Effector memory CD4-positive, alpha-beta T cell (primary cell): ENCODE measurements around the gene STT3B.

ENCODE experiments used
- DNase-seq, 3 donors: peaks; one replicate each; pipeline ENCODE4 v3.0.0-alpha.2; 2020
- H3K27ac ChIP-seq: 2 replicates; pipeline ENCODE4 v1.7.0; 2013; ENCODE audit warnings: mild to moderate bottlenecking, low read length, moderate library complexity; ENCODE audit not compliant: insufficient read depth, poor library complexity, severe bottlenecking
- H3K27me3 ChIP-seq: replicated peaks from 2 replicates; pipeline ENCODE4 v1.7.0; 2013; ENCODE audit warnings: mild to moderate bottlenecking, low read length; ENCODE audit not compliant: insufficient read depth, control insufficient read depth, poor library complexity, severe bottlenecking
- H3K36me3 ChIP-seq: 2 replicates; pipeline ENCODE4 v1.7.0; 2013; ENCODE audit warnings: mild to moderate bottlenecking, low read length, moderate library complexity; ENCODE audit not compliant: control insufficient read depth, insufficient read depth
- H3K4me1 ChIP-seq: 2 replicates; pipeline ENCODE4 v1.7.0; 2013; ENCODE audit warnings: low read length, mild to moderate bottlenecking; ENCODE audit not compliant: control insufficient read depth, insufficient read depth, poor library complexity, severe bottlenecking
- H3K4me3 ChIP-seq: 2 replicates; pipeline ENCODE4 v1.7.0; 2013; ENCODE audit warnings: low read length, low read depth, mild to moderate bottlenecking; ENCODE audit not compliant: insufficient read depth, poor library complexity, severe bottlenecking
- H3K9me3 ChIP-seq: 2 replicates; pipeline ENCODE4 v1.7.0; 2013; ENCODE audit warnings: mild to moderate bottlenecking, low read length, moderate library complexity; ENCODE audit not compliant: control insufficient read depth

STT3B gene

GRCh38 chr3:31653464-31653863 is 120.7 kb downstream of the STT3B start:
- peaks cover 68% of the 10 kb centered on the region for H3K9me3 ChIP-seq
- DNase-seq: no peak
- H3K4me3 ChIP-seq: no peak overlapping the region
- no peaks in the 10 kb centered on the region for H3K4me1 ChIP-seq
- no peak overlapping the region for H3K27ac ChIP-seq
- no peaks in the 10 kb centered on the region for H3K36me3 ChIP-seq
- no peaks in the 10 kb centered on the region for H3K27me3 ChIP-seq

GRCh38 chr3:31654998-31655397 is 122.3 kb downstream of the STT3B start:
- Histone ChIP-seq H3K36me3 (no peaks in the 10 kb centered on the region), H3K9me3 (peaks cover 60% of the 10 kb centered on the region), H3K27me3 (no peaks in the 10 kb centered on the region), H3K4me1 (no peaks in the 10 kb centered on the region), H3K4me3 (no peak overlapping the region), H3K27ac (no peak overlapping the region)
- no peak for DNase-seq

GRCh38 chr3:31659246-31659645 is 126.5 kb downstream of the STT3B start:
- Histone ChIP-seq H3K4me3 (no peak overlapping the region), H3K9me3 (peaks cover 26% of the 10 kb centered on the region), H3K27me3 (no peaks in the 10 kb centered on the region), H3K27ac (no peak overlapping the region), H3K36me3 (no peaks in the 10 kb centered on the region), H3K4me1 (no peaks in the 10 kb centered on the region)
- no peak for DNase-seq

- Histone ChIP-seq H3K36me3 (no peaks in the 10 kb centered on the region), H3K4me1 (no peaks in the 10 kb centered on the region), H3K27me3 (no peaks in the 10 kb centered on the region), H3K9me3 (peaks cover 6% of the 10 kb centered on the region), H3K4me3 (no peak overlapping the region), H3K27ac (no peak overlapping the region)
- DNase-seq: no peak
These were observed 128.6 kb downstream of the STT3B start for GRCh38 chr3:31661286-31661685.

- no peak overlapping the region for H3K4me3 ChIP-seq
- no peak overlapping the region for H3K27ac ChIP-seq
- H3K27me3 ChIP-seq: no peaks in the 10 kb centered on the region
- DNase-seq: no peak
- H3K36me3 ChIP-seq: no peaks in the 10 kb centered on the region
- no peaks in the 10 kb centered on the region for H3K4me1 ChIP-seq
- H3K9me3 ChIP-seq: no peaks in the 10 kb centered on the region
These were observed 129.4 kb downstream of the STT3B start for GRCh38 chr3:31661993-31662670.

GRCh38 chr3:31664031-31664430 is 131.3 kb downstream of the STT3B start:
- Histone ChIP-seq H3K9me3 (no peaks in the 10 kb centered on the region), H3K4me3 (no peak overlapping the region), H3K27ac (no peak overlapping the region), H3K36me3 (no peaks in the 10 kb centered on the region), H3K27me3 (no peaks in the 10 kb centered on the region), H3K4me1 (no peaks in the 10 kb centered on the region)
- no peak for DNase-seq

- H3K4me3 ChIP-seq: no peak overlapping the region
- DNase-seq: no peak
- H3K4me1 ChIP-seq: no peaks in the 10 kb centered on the region
- H3K9me3 ChIP-seq: no peaks in the 10 kb centered on the region
- no peaks in the 10 kb centered on the region for H3K36me3 ChIP-seq
- no peak overlapping the region for H3K27ac ChIP-seq
- H3K27me3 ChIP-seq: no peaks in the 10 kb centered on the region
These were observed 134.9 kb downstream of the STT3B start for GRCh38 chr3:31667582-31667981.

- no peak overlapping the region for H3K4me3 ChIP-seq
- DNase-seq: no peak
- no peaks in the 10 kb centered on the region for H3K27me3 ChIP-seq
- H3K9me3 ChIP-seq: no peaks in the 10 kb centered on the region
- no peak overlapping the region for H3K27ac ChIP-seq
- H3K36me3 ChIP-seq: no peaks in the 10 kb centered on the region
- no peaks in the 10 kb centered on the region for H3K4me1 ChIP-seq
These were observed 135.5 kb downstream of the STT3B start for GRCh38 chr3:31668242-31668641.

GRCh38 chr3:31670136-31670535 is 137.4 kb downstream of the STT3B start:
- Histone ChIP-seq H3K4me3 (no peak overlapping the region), H3K4me1 (no peaks in the 10 kb centered on the region), H3K36me3 (no peaks in the 10 kb centered on the region), H3K9me3 (no peaks in the 10 kb centered on the region), H3K27ac (no peak overlapping the region), H3K27me3 (no peaks in the 10 kb centered on the region)
- no peak for DNase-seq

GRCh38 chr3:31670722-31671121 is 138.0 kb downstream of the STT3B start:
- Histone ChIP-seq H3K9me3 (no peaks in the 10 kb centered on the region), H3K27me3 (no peaks in the 10 kb centered on the region), H3K27ac (no peak overlapping the region), H3K4me1 (no peaks in the 10 kb centered on the region), H3K36me3 (no peaks in the 10 kb centered on the region), H3K4me3 (no peak overlapping the region)
- DNase-seq: no peak
